Lower leg skin (tissue), 3 donors: ENCODE data around the gene PAH.

Experiments used
- POLR2A ChIP-seq, 2 donors: fragments of 450-650 bp; IDR thresholded peaks; one replicate each; pipeline ENCODE4 v1.6.1; 2016 to 2017; ENCODE audit warnings: antibody characterized with exemption in 2 of 2, mild to moderate bottlenecking in 1 of 2, moderate library complexity in 1 of 2
- TF ChIP-seq, protein P1 (sequence below), 3 donors: fragments of 450-650 bp; IDR thresholded peaks; one replicate each; pipeline ENCODE4 v1.5.1; 2016; ENCODE audit warnings: antibody characterized with exemption in 3 of 3, mild to moderate bottlenecking in 3 of 3, moderate library complexity in 2 of 3

DNA sequence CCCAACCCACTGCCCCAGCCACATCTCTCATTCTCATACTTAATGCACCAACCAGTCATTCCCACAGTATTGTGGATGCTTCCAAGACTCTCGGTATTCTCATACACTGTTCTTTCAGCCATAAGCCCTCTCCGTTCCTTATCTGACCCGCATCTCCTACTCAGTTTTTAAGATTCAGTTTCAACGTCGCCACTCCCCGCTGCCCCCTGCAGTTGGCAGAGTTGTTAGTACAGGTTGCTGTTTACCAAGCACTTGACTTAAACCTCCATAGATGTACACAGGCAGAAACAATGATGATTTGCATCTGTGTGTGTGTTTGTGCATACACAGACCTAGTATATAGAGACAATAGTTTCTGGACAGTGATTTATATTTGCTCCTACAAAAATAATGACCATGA lies 40.2 kb downstream of the PAH start:
- TF ChIP-seq, protein P1, sequence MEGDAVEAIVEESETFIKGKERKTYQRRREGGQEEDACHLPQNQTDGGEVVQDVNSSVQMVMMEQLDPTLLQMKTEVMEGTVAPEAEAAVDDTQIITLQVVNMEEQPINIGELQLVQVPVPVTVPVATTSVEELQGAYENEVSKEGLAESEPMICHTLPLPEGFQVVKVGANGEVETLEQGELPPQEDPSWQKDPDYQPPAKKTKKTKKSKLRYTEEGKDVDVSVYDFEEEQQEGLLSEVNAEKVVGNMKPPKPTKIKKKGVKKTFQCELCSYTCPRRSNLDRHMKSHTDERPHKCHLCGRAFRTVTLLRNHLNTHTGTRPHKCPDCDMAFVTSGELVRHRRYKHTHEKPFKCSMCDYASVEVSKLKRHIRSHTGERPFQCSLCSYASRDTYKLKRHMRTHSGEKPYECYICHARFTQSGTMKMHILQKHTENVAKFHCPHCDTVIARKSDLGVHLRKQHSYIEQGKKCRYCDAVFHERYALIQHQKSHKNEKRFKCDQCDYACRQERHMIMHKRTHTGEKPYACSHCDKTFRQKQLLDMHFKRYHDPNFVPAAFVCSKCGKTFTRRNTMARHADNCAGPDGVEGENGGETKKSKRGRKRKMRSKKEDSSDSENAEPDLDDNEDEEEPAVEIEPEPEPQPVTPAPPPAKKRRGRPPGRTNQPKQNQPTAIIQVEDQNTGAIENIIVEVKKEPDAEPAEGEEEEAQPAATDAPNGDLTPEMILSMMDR (IDR thresholded peaks at IDR 0.05) = no peak
- no peak for TF ChIP-seq POLR2A (IDR thresholded peaks at IDR 0.05)
